OCI-LY3 (cell line): Measurements from ENCODE around the gene TLCD3B.

Experiments
- H2AFZ ChIP-seq: fragments of 200-600, 300-600 bp; shearing (Covaris generic); 2 replicates; pipeline ENCODE4 v1.6.0; 2014; ENCODE audit warnings: antibody characterized with exemption, low read depth, low read length
- H3K27ac ChIP-seq: fragments of 200-600, 300-600 bp; sonication (generic); 2 replicates; pipeline ENCODE4 v1.5.1; 2014; ENCODE audit warnings: mild to moderate bottlenecking, low read length, moderate library complexity, mixed read lengths
- H3K27me3 ChIP-seq: fragments of 200-600, 300-600 bp; sonication (generic); 2 replicates; pipeline ENCODE4 v1.6.1; 2014; ENCODE audit warnings: low read depth, low read length, mixed read lengths
- H3K36me3 ChIP-seq: fragments of 200-600, 300-600 bp; sonication (generic); replicated peaks from 2 replicates; pipeline ENCODE3; 2014; ENCODE audit warnings: low read depth, low read length, mixed read lengths
- H3K4me1 ChIP-seq: fragments of 300-600, 200-600 bp; sonication (generic); 2 replicates; pipeline ENCODE4 v1.6.1; 2014; ENCODE audit warnings: low read length, mixed read lengths
- H3K4me2 ChIP-seq: fragments of 200-600, 300-600 bp; sonication (generic); 2 replicates; pipeline ENCODE4 v1.6.1; 2014; ENCODE audit warnings: low read length, mixed read lengths
- H3K4me3 ChIP-seq: fragments of 300-600, 200-600 bp; sonication (generic); 2 replicates; pipeline ENCODE4 v1.5.1; 2014; ENCODE audit warnings: antibody characterized with exemption, mild to moderate bottlenecking, low read length, moderate library complexity
- H3K79me2 ChIP-seq: fragments of 300-600, 200-600 bp; shearing (Covaris generic); 2 replicates; pipeline ENCODE4 v1.6.1; 2014; ENCODE audit warnings: mild to moderate bottlenecking, low read length, mixed read lengths
- H3K9ac ChIP-seq: fragments of 300-600, 200-600 bp; shearing (Covaris generic); 2 replicates; pipeline ENCODE4 v1.6.0; 2014; ENCODE audit warnings: mild to moderate bottlenecking, low read length, moderate library complexity
- H3K9me3 ChIP-seq: fragments of 200-600, 300-600 bp; shearing (Covaris generic); 2 replicates; pipeline ENCODE4 v1.6.1; 2014; ENCODE audit warnings: low read length, mixed read lengths; ENCODE audit not compliant: insufficient read depth
- H4K20me1 ChIP-seq: fragments of 200-600, 300-600 bp; sonication (generic); 2 replicates; pipeline ENCODE4 v1.6.1; 2016; ENCODE audit warnings: low read length, mixed read lengths; ENCODE audit not compliant: insufficient read depth
- CTCF ChIP-seq: fragments of 200-600, 300-600 bp; sonication (generic); IDR thresholded peaks from 2 replicates; pipeline ENCODE4 v1.5.1; 2014; ENCODE audit warnings: antibody characterized with exemption, low read length, low read depth
- EZH2phosphoT487 ChIP-seq: fragments of 200-600 bp; shearing (Covaris generic); IDR thresholded peaks from 2 replicates; pipeline ENCODE4 v1.6.1; 2018; ENCODE audit warnings: antibody characterized with exemption, mixed run types, low read depth

TLCD3B gene

GRCh38 chr16:30010844-30011713 is 20.0 kb downstream of the TLCD3B start, which contains the start of gene DOC2A:
DOC2A (minus strand) TSS chr16:30011027; CDS start chr16:30010222, 805 bp downstream.
- H4K20me1 ChIP-seq, result no peaks in the 10 kb centered on the region
- H2AFZ ChIP-seq, result peak within 1 kb of the TSS; percentile 75
- no peaks in the 10 kb centered on the region for H3K36me3 ChIP-seq
- no peak within 1 kb of the TSS for H3K27ac ChIP-seq
- TF ChIP-seq EZH2phosphoT487 (no peak), CTCF (no peak)
- no peaks in the 10 kb centered on the region for H3K9me3 ChIP-seq
- H3K9ac ChIP-seq, result peak within 1 kb of the TSS; percentile 68
- H3K4me1 ChIP-seq, result peaks cover 20% of the 10 kb centered on the region
- no peaks in the 10 kb centered on the region for H3K79me2 ChIP-seq
- H3K27me3 ChIP-seq, result no peaks in the 10 kb centered on the region
- H3K4me3 ChIP-seq, result peak within 1 kb of the TSS; percentile 79
- H3K4me2 ChIP-seq, result peak within 1 kb of the TSS; percentile 85

GRCh38 chr16:30009990-30010843 is 20.9 kb downstream of the TLCD3B start:
- Histone ChIP-seq H3K27me3 (no peaks in the 10 kb centered on the region), H4K20me1 (no peaks in the 10 kb centered on the region), H3K4me2 (peak overlapping the region; percentile 85), H3K79me2 (no peaks in the 10 kb centered on the region), H3K9me3 (no peaks in the 10 kb centered on the region), H2AFZ (peak overlapping the region; percentile 29; the same call in 1 of the 2 replicates), H3K36me3 (no peaks in the 10 kb centered on the region), H3K27ac (no peak overlapping the region), H3K9ac (peak overlapping the region; percentile 68), H3K4me3 (peak overlapping the region; percentile 79), H3K4me1 (peaks cover 20% of the 10 kb centered on the region)
- TF ChIP-seq EZH2phosphoT487 (no peak), CTCF (no peak)

GRCh38 chr16:30009085-30009862 is 21.8 kb downstream of the TLCD3B start:
- Histone ChIP-seq H3K27ac (no peak overlapping the region), H3K4me3 (no peak overlapping the region), H3K79me2 (no peaks in the 10 kb centered on the region), H3K9ac (no peak overlapping the region), H4K20me1 (no peaks in the 10 kb centered on the region), H3K27me3 (no peaks in the 10 kb centered on the region), H3K4me1 (peaks cover 24% of the 10 kb centered on the region), H3K4me2 (no peak overlapping the region), H2AFZ (no peak overlapping the region), H3K36me3 (no peaks in the 10 kb centered on the region), H3K9me3 (no peaks in the 10 kb centered on the region)
- no peak for TF ChIP-seq EZH2phosphoT487
- no peak for TF ChIP-seq CTCF
